ENCODE results near the gene GSDME.

Gene GSDME

GRCh38 chr7:24728503-24729364 lies 28.5 kb downstream of the GSDME start:
- H3K27ac ChIP-seq = peak overlapping the region in 1 of 2 donors; percentile 13

GRCh38 chr7:24728121-24728500 lies 29.2 kb downstream of the GSDME start:
- no peak for DNase-seq (ENCODE audit: low spot score)
- no peak overlapping the region for H3K27ac ChIP-seq
- TF ChIP-seq CTCF (IDR thresholded peaks at IDR 0.05) = no peak
- H3K4me3 ChIP-seq = no peak overlapping the region

More at GRCh38 chr7:24728503-24729364, 28.5 kb downstream of the GSDME start:
- no peak for DNase-seq (ENCODE audit: low spot score)
- H3K4me3 ChIP-seq = no peak overlapping the region
- TF ChIP-seq CTCF (IDR thresholded peaks at IDR 0.05) = no peak

- peak; percentile 62 for DNase-seq (ENCODE audit: low spot score)
- no peak overlapping the region for H3K4me3 ChIP-seq
- TF ChIP-seq CTCF (IDR thresholded peaks at IDR 0.05) = no peak
- peak overlapping the region in 1 of 2 donors; percentile 16 for H3K27ac ChIP-seq
Observed at GRCh38 chr7:24727154-24728120, 29.8 kb downstream of the GSDME start.

GRCh38 chr7:24725554-24726241 lies 31.6 kb downstream of the GSDME start:
- no peak overlapping the region for H3K27ac ChIP-seq
- DNase-seq (ENCODE audit: low spot score) = peak; percentile 67
- TF ChIP-seq CTCF (IDR thresholded peaks at IDR 0.05) = no peak
- H3K4me3 ChIP-seq = no peak overlapping the region

- no peak for TF ChIP-seq CTCF (IDR thresholded peaks at IDR 0.05)
- Histone ChIP-seq H3K27ac (no peak overlapping the region), H3K4me3 (no peak overlapping the region)
- DNase-seq (ENCODE audit: low spot score) = no peak
Observed at GRCh38 chr7:24724451-24725190, 32.6 kb downstream of the GSDME start.

GRCh38 chr7:24723178-24723530 lies 34.1 kb downstream of the GSDME start:
- TF ChIP-seq CTCF (IDR thresholded peaks at IDR 0.05) = no peak
- Histone ChIP-seq H3K4me3 (no peak overlapping the region), H3K27ac (no peak overlapping the region)
- DNase-seq (ENCODE audit: low spot score) = no peak

Measured in coronary artery (tissue), 2 donors.